ENCODE data around the gene ZNF718.

- TF ChIP-seq CTCF (IDR thresholded peaks at IDR 0.05) (no peak), POLR2A (IDR thresholded peaks at IDR 0.05) (no peak)
These were observed 16.6 kb upstream of the ZNF718 start for GRCh38 chr4:107444-108429.
